OCI-LY3 (cell line): Measurements from ENCODE around the gene CLDN12.

Experiments used
- CTCF ChIP-seq: fragments of 200-600, 300-600 bp; sonication (generic); IDR thresholded peaks from 2 replicates; pipeline ENCODE4 v1.5.1; 2014; ENCODE audit warnings: antibody characterized with exemption, low read length, low read depth
- EZH2phosphoT487 ChIP-seq: fragments of 200-600 bp; shearing (Covaris generic); IDR thresholded peaks from 2 replicates; pipeline ENCODE4 v1.6.1; 2018; ENCODE audit warnings: antibody characterized with exemption, mixed run types, low read depth

- TF ChIP-seq CTCF (no peak), EZH2phosphoT487 (no peak)
These were observed 50.1 kb downstream of the CLDN12 start for GRCh38 chr7:90453259-90453891.
